SJCRH30 (cell line): Measurements from ENCODE around the gene GRM2. TPM values are rescaled to one million over a fixed set of nuclear protein-coding genes. Genes with fewer than 3 reads are reported as not detected.

Experiments
- DNase-seq, 2 experiments: peaks; one replicate each; pipeline ENCODE4 v3.0.0-alpha.2; 2015 to 2020
- H3K27ac ChIP-seq: fragments of 250-450 bp; sonication (Bioruptor Pico); 2 replicates; pipeline ENCODE4 v1.5.1; 2020; ENCODE audit warnings: mild to moderate bottlenecking, moderate library complexity
- H3K27me3 ChIP-seq: fragments of 250-450 bp; sonication (Bioruptor Pico); 2 replicates; pipeline ENCODE4 v1.5.1; 2020; ENCODE audit warnings: mild to moderate bottlenecking, moderate library complexity
- H3K36me3 ChIP-seq: fragments of 250-450 bp; sonication (Bioruptor Pico); 2 replicates; pipeline ENCODE4 v1.5.1; 2020; ENCODE audit warnings: mild to moderate bottlenecking, moderate library complexity
- H3K4me1 ChIP-seq: fragments of 250-450 bp; sonication (Bioruptor Pico); 2 replicates; pipeline ENCODE4 v1.5.1; 2020; ENCODE audit warnings: mild to moderate bottlenecking, moderate library complexity
- H3K4me3 ChIP-seq: fragments of 250-450 bp; sonication (Bioruptor Pico); 2 replicates; pipeline ENCODE4 v1.5.1; 2020; ENCODE audit warnings: mild to moderate bottlenecking, moderate library complexity
- H3K9me3 ChIP-seq: fragments of 250-450 bp; sonication (Bioruptor Pico); replicated peaks from 2 replicates; pipeline ENCODE4 v1.5.1; 2020; ENCODE audit warnings: mild to moderate bottlenecking, moderate library complexity
- total RNA-seq: library from RNA; depleted of rRNA; stranded (reverse); fragments of >200 nt; shearing (Covaris generic); gene quantifications from 2 replicates; pipeline ENCODE4 v1.2.3, GENCODE V29; 2014

GRM2 gene
- total RNA-seq, 1 experiment from 2014 or later = 0.16 TPM

DNA sequence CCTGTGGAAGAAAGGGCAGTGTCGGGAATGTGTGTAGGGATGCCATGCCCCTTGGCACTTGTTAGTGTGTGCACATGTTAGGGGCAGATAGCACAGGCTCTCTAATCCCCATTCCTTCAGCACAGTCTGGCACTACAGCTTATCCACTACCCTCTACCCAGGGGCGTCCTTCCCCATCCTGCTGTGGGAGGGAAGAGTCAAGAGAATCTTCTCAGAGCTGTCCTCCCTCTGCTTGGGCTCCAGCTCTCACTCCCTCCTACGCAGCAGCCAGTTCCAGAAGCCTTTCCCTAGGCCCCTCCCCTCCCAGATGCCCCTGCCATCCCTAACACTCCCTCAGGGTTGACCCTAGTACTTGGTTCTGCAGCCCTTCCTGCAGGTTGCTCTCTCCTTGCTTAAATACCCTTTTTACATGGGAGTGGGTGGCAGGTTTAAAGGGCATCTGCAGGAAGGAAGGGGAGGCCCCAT, 815 bp upstream of the GRM2 start:
- no peaks in the 10 kb centered on the region for H3K27me3 ChIP-seq
- no peak for DNase-seq
- H3K27ac ChIP-seq = no peak overlapping the region
- no peaks in the 10 kb centered on the region for H3K36me3 ChIP-seq
- peaks cover 3% of the 10 kb centered on the region; the same call in 1 of the 2 replicates for H3K4me1 ChIP-seq
- H3K4me3 ChIP-seq = no peak overlapping the region
- no peaks in the 10 kb centered on the region for H3K9me3 ChIP-seq

DNA sequence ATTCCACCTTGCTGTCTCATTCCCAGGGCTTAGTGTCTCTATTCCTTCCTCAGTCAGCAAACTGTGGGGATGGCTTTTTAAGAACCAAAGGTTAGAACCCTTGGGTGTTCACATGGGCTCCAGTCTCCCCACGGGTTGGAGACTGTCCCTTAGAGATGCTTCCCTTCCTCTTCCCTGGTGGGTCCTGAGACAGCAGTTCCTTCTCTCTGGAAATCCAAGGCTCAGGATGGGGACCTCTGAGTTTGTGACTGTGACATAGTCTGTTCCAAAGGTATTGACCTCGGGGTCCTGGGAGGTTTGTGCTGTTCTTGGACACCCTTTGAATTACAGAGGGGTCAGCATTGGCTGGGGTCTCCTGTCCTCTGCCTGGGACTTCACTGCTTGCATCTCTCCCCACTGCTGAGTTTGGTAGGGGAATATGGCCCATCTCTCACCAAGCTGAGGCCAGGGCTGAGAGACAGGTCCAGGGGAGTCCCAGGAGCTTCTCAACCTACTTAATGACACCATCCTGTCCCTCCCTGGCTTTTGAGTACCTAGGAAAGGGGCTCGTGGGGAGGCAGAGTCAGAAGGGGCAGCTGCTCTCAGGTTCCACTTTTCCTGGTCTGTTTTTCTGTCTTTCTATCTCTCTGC, 1.5 kb downstream of the GRM2 start:
- no peak for DNase-seq

DNA sequence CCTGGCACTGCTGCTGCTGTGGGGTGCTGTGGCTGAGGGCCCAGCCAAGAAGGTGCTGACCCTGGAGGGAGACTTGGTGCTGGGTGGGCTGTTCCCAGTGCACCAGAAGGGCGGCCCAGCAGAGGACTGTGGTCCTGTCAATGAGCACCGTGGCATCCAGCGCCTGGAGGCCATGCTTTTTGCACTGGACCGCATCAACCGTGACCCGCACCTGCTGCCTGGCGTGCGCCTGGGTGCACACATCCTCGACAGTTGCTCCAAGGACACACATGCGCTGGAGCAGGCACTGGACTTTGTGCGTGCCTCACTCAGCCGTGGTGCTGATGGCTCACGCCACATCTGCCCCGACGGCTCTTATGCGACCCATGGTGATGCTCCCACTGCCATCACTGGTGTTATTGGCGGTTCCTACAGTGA, 2.1 kb downstream of the GRM2 start:
- Histone ChIP-seq H3K4me3 (no peak overlapping the region), H3K27ac (no peak overlapping the region), H3K4me1 (peaks cover 3% of the 10 kb centered on the region; the same call in 1 of the 2 replicates), H3K36me3 (no peaks in the 10 kb centered on the region), H3K27me3 (no peaks in the 10 kb centered on the region), H3K9me3 (no peaks in the 10 kb centered on the region)
- DNase-seq = no peak

More for the DNA sequence above, 1.5 kb downstream of the GRM2 start:
- Histone ChIP-seq H3K27ac (no peak overlapping the region), H3K4me3 (no peak overlapping the region), H3K36me3 (no peaks in the 10 kb centered on the region), H3K27me3 (no peaks in the 10 kb centered on the region), H3K4me1 (peaks cover 3% of the 10 kb centered on the region; the same call in 1 of the 2 replicates), H3K9me3 (no peaks in the 10 kb centered on the region)

DNA sequence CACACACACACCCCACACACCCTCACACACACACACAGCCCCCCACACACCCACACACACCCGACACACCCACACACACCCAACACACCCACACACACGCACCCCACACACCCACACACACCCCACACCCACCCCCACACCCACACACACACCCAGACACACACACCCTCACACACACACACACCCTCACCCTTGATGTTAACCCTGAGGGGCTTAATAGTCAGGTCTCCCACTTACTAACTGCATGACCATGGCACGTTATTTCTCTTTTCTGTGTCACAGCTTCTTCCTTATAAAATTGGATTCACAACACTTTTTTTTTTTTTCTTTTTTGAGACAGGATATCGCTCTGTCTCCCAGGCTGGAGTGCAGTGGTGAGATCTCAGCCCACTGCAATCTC, 2.8 kb downstream of the GRM2 start:
- no peak overlapping the region for H3K27ac ChIP-seq
- H3K4me3 ChIP-seq = no peak overlapping the region
- no peaks in the 10 kb centered on the region for H3K27me3 ChIP-seq
- DNase-seq = no peak
- peaks cover 3% of the 10 kb centered on the region; the same call in 1 of the 2 replicates for H3K4me1 ChIP-seq
- H3K9me3 ChIP-seq = no peaks in the 10 kb centered on the region
- H3K36me3 ChIP-seq = no peaks in the 10 kb centered on the region

DNA sequence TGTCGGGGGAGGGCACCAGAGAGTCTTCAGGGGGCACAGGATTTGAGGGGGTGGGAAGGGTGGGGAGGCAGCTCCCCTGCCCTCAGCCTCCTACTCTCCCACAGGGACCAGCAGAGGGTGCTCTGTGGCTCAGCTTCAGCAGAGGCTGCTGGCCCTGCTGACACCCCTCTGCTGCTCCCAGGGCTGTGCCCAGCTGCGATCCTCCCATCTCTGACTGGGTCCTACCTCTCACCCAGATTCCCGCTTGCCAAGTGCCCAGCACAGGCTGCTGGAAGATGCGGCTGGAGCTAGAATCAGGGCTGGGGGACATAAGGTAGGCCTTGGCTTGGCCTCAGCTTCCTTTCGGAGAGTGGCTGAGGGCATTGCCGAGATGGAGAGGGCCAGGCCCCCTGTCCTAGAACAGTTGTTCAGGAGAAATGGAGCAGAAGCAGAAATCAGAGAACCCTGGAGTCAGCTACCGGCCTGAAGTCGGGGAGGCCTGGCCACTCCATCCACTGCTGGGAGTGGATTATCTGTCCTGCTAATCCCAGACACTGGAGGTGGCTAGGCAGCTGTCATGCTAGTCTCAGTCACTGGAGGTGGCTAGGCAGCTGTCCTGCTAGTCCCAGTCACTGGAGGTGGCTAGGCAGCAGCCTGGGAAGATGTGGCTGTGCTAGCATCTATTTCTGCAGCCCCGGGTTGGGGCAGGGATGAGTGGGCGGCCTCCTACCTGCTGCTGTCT, 3.9 kb downstream of the GRM2 start:
- DNase-seq = peak; percentile 44 to 69
- Histone ChIP-seq H3K4me3 (no peak overlapping the region), H3K36me3 (no peaks in the 10 kb centered on the region), H3K4me1 (peaks cover 3% of the 10 kb centered on the region; the same call in 1 of the 2 replicates), H3K27me3 (no peaks in the 10 kb centered on the region), H3K27ac (no peak overlapping the region), H3K9me3 (no peaks in the 10 kb centered on the region)

DNA sequence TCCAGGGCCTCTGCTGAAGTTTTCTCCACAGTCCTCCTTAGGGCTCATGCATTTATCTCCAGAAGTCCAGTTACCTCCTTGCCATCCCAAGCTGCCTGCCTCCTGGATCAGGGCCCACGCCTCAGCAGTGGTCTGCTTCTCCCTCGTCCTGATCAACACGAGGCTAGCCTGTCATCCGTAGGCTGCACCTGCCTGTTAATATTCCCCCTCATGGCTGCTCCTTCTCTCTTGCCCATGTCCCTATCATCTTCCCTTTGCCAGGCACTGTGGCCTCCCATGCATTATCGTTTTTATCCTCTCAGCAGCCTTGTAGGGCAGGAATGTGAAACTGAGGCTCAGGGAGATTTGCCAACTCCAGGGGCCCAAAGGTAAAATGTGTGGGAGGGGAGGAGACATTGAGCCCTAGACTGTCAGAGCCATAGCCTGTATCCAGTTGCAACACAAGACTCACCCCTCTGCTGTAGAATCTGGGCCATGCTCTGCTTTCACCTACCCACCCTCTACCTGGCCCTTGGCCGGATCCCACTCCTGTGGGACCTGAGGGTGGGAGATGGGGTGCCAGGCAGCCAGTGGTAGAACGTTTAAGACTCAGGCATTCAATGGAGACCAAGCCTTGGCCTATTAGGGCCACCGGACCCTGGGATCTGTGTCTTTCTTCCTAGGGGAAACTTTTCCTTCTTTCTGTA, 4.6 kb downstream of the GRM2 start:
- no peak overlapping the region for H3K4me3 ChIP-seq
- DNase-seq = no peak
- no peak overlapping the region for H3K27ac ChIP-seq
- H3K36me3 ChIP-seq = no peaks in the 10 kb centered on the region
- no peaks in the 10 kb centered on the region for H3K27me3 ChIP-seq
- no peaks in the 10 kb centered on the region for H3K9me3 ChIP-seq
- H3K4me1 ChIP-seq = peaks cover 3% of the 10 kb centered on the region; the same call in 1 of the 2 replicates

DNA sequence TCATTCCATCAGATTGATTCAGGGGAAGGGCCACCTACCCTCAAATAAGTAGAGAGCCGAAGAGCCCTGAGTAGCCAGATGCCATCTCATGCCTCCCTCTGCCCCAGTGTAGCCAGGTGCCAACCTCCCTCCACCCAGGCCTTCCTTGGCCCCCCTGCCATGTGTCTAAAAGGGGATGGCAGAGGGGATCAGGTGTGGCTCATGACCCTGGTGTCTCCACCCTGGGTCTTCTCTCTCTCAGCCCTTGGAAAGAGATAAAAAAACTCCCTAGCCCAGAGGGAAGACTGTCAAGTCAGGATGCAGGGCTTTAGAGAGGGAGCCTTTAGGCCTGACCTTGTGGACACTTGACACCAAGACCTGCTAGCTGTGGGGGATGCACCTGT, 5.2 kb downstream of the GRM2 start:
- H3K9me3 ChIP-seq = no peaks in the 10 kb centered on the region
- no peak overlapping the region for H3K4me3 ChIP-seq
- H3K27ac ChIP-seq = no peak overlapping the region
- no peaks in the 10 kb centered on the region for H3K27me3 ChIP-seq
- peaks cover 3% of the 10 kb centered on the region; the same call in 1 of the 2 replicates for H3K4me1 ChIP-seq
- DNase-seq = no peak
- no peaks in the 10 kb centered on the region for H3K36me3 ChIP-seq

DNA sequence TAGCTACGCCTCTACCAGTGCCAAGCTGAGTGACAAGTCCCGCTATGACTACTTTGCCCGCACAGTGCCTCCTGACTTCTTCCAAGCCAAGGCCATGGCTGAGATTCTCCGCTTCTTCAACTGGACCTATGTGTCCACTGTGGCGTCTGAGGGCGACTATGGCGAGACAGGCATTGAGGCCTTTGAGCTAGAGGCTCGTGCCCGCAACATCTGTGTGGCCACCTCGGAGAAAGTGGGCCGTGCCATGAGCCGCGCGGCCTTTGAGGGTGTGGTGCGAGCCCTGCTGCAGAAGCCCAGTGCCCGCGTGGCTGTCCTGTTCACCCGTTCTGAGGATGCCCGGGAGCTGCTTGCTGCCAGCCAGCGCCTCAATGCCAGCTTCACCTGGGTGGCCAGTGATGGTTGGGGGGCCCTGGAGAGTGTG, 5.7 kb downstream of the GRM2 start:
- H3K27ac ChIP-seq = no peak overlapping the region
- H3K9me3 ChIP-seq = no peaks in the 10 kb centered on the region
- DNase-seq = no peak
- no peaks in the 10 kb centered on the region for H3K27me3 ChIP-seq
- H3K36me3 ChIP-seq = no peaks in the 10 kb centered on the region
- H3K4me3 ChIP-seq = no peak overlapping the region
- peaks cover 3% of the 10 kb centered on the region; the same call in 1 of the 2 replicates for H3K4me1 ChIP-seq

DNA sequence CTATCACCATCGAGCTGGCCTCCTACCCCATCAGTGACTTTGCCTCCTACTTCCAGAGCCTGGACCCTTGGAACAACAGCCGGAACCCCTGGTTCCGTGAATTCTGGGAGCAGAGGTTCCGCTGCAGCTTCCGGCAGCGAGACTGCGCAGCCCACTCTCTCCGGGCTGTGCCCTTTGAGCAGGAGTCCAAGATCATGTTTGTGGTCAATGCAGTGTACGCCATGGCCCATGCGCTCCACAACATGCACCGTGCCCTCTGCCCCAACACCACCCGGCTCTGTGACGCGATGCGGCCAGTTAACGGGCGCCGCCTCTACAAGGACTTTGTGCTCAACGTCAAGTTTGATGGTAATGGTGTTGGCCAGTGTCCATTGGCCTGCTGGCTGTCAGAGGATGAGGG, 6.1 kb downstream of the GRM2 start:
- DNase-seq = no peak
- no peaks in the 10 kb centered on the region for H3K36me3 ChIP-seq
- H3K9me3 ChIP-seq = no peaks in the 10 kb centered on the region
- H3K4me1 ChIP-seq = peaks cover 3% of the 10 kb centered on the region; the same call in 1 of the 2 replicates
- H3K27me3 ChIP-seq = no peaks in the 10 kb centered on the region
- H3K4me3 ChIP-seq = no peak overlapping the region
- H3K27ac ChIP-seq = no peak overlapping the region

DNA sequence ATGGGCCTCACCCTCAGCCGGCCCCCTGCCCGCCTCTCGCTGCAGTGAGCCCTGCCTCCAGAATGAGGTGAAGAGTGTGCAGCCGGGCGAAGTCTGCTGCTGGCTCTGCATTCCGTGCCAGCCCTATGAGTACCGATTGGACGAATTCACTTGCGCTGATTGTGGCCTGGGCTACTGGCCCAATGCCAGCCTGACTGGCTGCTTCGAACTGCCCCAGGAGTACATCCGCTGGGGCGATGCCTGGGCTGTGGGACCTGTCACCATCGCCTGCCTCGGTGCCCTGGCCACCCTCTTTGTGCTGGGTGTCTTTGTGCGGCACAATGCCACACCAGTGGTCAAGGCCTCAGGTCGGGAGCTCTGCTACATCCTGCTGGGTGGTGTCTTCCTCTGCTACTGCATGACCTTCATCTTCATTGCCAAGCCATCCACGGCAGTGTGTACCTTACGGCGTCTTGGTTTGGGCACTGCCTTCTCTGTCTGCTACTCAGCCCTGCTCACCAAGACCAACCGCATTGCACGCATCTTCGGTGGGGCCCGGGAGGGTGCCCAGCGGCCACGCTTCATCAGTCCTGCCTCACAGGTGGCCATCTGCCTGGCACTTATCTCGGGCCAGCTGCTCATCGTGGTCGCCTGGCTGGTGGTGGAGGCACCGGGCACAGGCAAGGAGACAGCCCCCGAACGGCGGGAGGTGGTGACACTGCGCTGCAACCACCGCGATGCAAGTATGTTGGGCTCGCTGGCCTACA, 8.5 kb downstream of the GRM2 start:
- no peaks in the 10 kb centered on the region for H3K9me3 ChIP-seq
- H3K4me1 ChIP-seq = peaks cover 3% of the 10 kb centered on the region; the same call in 1 of the 2 replicates
- H3K27ac ChIP-seq = no peak overlapping the region
- no peaks in the 10 kb centered on the region for H3K36me3 ChIP-seq
- no peak overlapping the region for H3K4me3 ChIP-seq
- no peaks in the 10 kb centered on the region for H3K27me3 ChIP-seq
- no peak for DNase-seq

DNA sequence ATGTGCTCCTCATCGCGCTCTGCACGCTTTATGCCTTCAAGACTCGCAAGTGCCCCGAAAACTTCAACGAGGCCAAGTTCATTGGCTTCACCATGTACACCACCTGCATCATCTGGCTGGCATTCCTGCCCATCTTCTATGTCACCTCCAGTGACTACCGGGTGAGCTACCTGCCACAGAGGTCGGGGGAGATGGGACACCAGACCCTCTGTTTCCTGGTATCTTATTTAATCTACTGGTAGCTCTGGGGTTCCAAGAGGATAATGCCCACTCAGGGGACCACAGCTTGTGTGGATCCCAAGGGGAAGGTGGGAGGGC, 9.1 kb downstream of the GRM2 start:
- H3K9me3 ChIP-seq = no peaks in the 10 kb centered on the region
- H3K4me1 ChIP-seq = no peaks in the 10 kb centered on the region
- DNase-seq = no peak
- H3K36me3 ChIP-seq = no peaks in the 10 kb centered on the region
- no peaks in the 10 kb centered on the region for H3K27me3 ChIP-seq
- no peak overlapping the region for H3K27ac ChIP-seq
- H3K4me3 ChIP-seq = no peak overlapping the region

DNA sequence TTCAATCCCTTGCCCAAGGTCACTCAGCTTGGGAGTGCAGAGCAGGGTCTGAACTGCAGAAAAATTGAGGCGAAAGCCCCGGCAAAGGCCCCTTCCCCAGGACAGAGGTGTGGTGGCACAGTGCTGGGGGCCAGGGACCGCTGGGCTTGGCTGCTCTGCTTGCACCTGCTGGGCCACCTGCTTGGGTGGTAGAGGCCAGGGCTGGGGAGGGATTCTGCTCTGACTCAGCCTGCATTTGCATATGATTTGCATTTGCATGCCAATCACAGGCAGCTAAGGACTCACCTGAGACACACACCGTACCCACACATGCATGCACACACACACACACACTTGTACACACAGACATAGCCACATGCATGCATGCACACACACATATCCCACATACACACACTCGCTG, 9.9 kb downstream of the GRM2 start:
- H3K27ac ChIP-seq = no peak overlapping the region
- DNase-seq = no peak
- no peaks in the 10 kb centered on the region for H3K36me3 ChIP-seq
- no peaks in the 10 kb centered on the region for H3K27me3 ChIP-seq
- H3K9me3 ChIP-seq = no peaks in the 10 kb centered on the region
- no peak overlapping the region for H3K4me3 ChIP-seq
- no peaks in the 10 kb centered on the region for H3K4me1 ChIP-seq

DNA sequence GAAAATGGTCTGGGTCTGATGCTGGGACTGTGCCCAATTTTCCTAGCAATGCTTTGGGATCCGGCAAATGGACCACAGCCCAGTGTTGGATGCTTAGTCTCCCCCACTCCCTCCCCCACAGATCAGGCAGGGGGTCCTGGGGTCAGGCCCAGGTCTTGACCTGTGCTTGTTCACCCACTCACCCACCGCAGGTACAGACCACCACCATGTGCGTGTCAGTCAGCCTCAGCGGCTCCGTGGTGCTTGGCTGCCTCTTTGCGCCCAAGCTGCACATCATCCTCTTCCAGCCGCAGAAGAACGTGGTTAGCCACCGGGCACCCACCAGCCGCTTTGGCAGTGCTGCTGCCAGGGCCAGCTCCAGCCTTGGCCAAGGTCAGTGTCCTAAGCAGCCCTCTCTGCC, 10.6 kb downstream of the GRM2 start:
- no peaks in the 10 kb centered on the region for H3K4me1 ChIP-seq
- no peaks in the 10 kb centered on the region for H3K27me3 ChIP-seq
- no peak overlapping the region for H3K4me3 ChIP-seq
- H3K36me3 ChIP-seq = no peaks in the 10 kb centered on the region
- H3K27ac ChIP-seq = no peak overlapping the region
- H3K9me3 ChIP-seq = no peaks in the 10 kb centered on the region
- DNase-seq = no peak

DNA sequence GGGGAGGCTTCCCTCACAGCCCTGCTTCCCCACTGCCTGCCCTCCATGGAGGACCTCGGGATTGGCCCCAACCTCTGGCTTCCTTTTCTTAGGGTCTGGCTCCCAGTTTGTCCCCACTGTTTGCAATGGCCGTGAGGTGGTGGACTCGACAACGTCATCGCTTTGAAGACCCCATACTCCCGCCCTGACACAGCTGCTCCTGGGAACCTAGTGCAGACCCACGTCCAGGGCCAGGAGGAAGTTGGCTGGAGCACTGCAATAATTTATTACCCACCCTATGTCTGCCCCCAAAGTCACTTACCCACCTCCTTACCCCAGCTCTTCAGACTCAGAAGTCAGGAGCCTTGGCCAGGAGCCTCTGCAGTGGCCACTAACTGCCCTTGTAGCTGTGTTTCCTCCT, 11.1 kb downstream of the GRM2 start:
- Histone ChIP-seq H3K4me1 (no peaks in the 10 kb centered on the region), H3K27ac (no peak overlapping the region), H3K9me3 (no peaks in the 10 kb centered on the region), H3K27me3 (no peaks in the 10 kb centered on the region), H3K36me3 (no peaks in the 10 kb centered on the region), H3K4me3 (no peak overlapping the region)
- DNase-seq = no peak
